CD4-positive, alpha-beta T cell treated with Interleukin-4 for 1 hour (primary cell): ENCODE data around the gene PPP2R3A.

Experiments
- DNase-seq, 2 donors: peaks; one replicate each; pipeline ENCODE4 v3.0.0-alpha.2; 2020 to 2022

The PPP2R3A gene

GRCh38 chr3:135970506-135971116, 5.1 kb downstream of the PPP2R3A start:
- no peak for DNase-seq

- no peak for DNase-seq
Measured at GRCh38 chr3:135973841-135974240, 8.3 kb downstream of the PPP2R3A start.

GRCh38 chr3:135975053-135975452, 9.5 kb downstream of the PPP2R3A start:
- no peak for DNase-seq

- DNase-seq: no peak
Measured at GRCh38 chr3:135975536-135975935, 10.0 kb downstream of the PPP2R3A start.

GRCh38 chr3:135980343-135980742, 14.8 kb downstream of the PPP2R3A start:
- no peak for DNase-seq

GRCh38 chr3:135981701-135982403, 16.3 kb downstream of the PPP2R3A start:
- no peak for DNase-seq

- no peak for DNase-seq
Measured at GRCh38 chr3:135982404-135982761, 16.9 kb downstream of the PPP2R3A start.

- DNase-seq: no peak
Measured at GRCh38 chr3:135982922-135983581, 17.5 kb downstream of the PPP2R3A start.

GRCh38 chr3:135987661-135988060, 22.1 kb downstream of the PPP2R3A start:
- no peak for DNase-seq

- DNase-seq: no peak
Measured at GRCh38 chr3:135989242-135989641, 23.7 kb downstream of the PPP2R3A start.

GRCh38 chr3:135990903-135991302, 25.4 kb downstream of the PPP2R3A start:
- DNase-seq: no peak

GRCh38 chr3:135991621-135992020, 26.1 kb downstream of the PPP2R3A start:
- no peak for DNase-seq

GRCh38 chr3:135992072-135992471, 26.5 kb downstream of the PPP2R3A start:
- DNase-seq: no peak

GRCh38 chr3:135994708-135995337, 29.3 kb downstream of the PPP2R3A start:
- no peak for DNase-seq

- no peak for DNase-seq
Measured at GRCh38 chr3:135995766-135996165, 30.2 kb downstream of the PPP2R3A start.

- DNase-seq: no peak
Measured at GRCh38 chr3:135997554-135998320, 32.2 kb downstream of the PPP2R3A start.

GRCh38 chr3:136008221-136008620, 42.7 kb downstream of the PPP2R3A start:
- no peak for DNase-seq

GRCh38 chr3:136008732-136009470, 43.4 kb downstream of the PPP2R3A start:
- DNase-seq: no peak

GRCh38 chr3:136018876-136019275, 53.3 kb downstream of the PPP2R3A start:
- DNase-seq: no peak

GRCh38 chr3:136021803-136022202, 56.3 kb downstream of the PPP2R3A start:
- no peak for DNase-seq

- DNase-seq: no peak
Measured at GRCh38 chr3:136022529-136023263, 57.2 kb downstream of the PPP2R3A start.
